ENCODE data around the gene RIGI. TPM values are rescaled to one million over a fixed set of nuclear protein-coding genes. Genes with fewer than 3 reads are reported as not detected.

The RIGI gene
- total RNA-seq, 2 experiments from 2014 or later, result 5.4 to 5.6 TPM

Other genes with a start within 250 kb of the RIGI start
- 10 to 100 TPM; 15.3 to 15.7 TPM for gene ACO1, start 141.6 kb downstream of the RIGI start, total RNA-seq
- gene SMIM27, start 26.1 kb upstream of the RIGI start, total RNA-seq, result 10 to 100 TPM; 28.0 to 30.9 TPM
- 10 to 100 TPM; 13.3 to 14.2 TPM for gene TOPORS, start 26.4 kb upstream of the RIGI start, total RNA-seq
- gene NDUFB6, start 47.0 kb upstream of the RIGI start, total RNA-seq, result 10 to 100 TPM; 61.4 to 63.4 TPM
- gene TAF1L, start 109.5 kb upstream of the RIGI start, total RNA-seq, result not detected

Data from activated CD8-positive, alpha-beta T cell treated with anti-CD3 and anti-CD28 coated beads for 36 hours (primary cell).